CD14-positive monocyte (primary cell): Measurements from ENCODE around the gene SCYL1. TPM values are rescaled to one million over a fixed set of nuclear protein-coding genes. Genes with fewer than 3 reads are reported as not detected.

ENCODE experiments used
- DNase-seq, 3 donors: peaks; one replicate each; pipeline ENCODE4 v3.0.0-alpha.2; 2011 to 2022
- H2AFZ ChIP-seq: 2 replicates; pipeline ENCODE4 v1.6.0; 2012; ENCODE audit warnings: mild to moderate bottlenecking, low read depth, low read length, inconsistent platforms; ENCODE audit not compliant: insufficient read depth, poor library complexity, severe bottlenecking
- H3K27ac ChIP-seq, 2 donors: 1 replicate in 1 of 2; 2 replicates in 1 of 2; pipeline ENCODE4 v1.5.1; 2012 to 2013; ENCODE audit warnings: low read length in 2 of 2, control low read depth in 1 of 2, inconsistent platforms in 1 of 2, low read depth in 1 of 2, mild to moderate bottlenecking in 1 of 2
- H3K27me3 ChIP-seq, 2 donors: one replicate each; pipeline versions ENCODE4 v1.6.0 to v1.6.1; 2011 to 2013; ENCODE audit warnings: low read length in 2 of 2; ENCODE audit not compliant: control insufficient read depth in 2 of 2, insufficient read depth in 2 of 2
- H3K36me3 ChIP-seq, 2 donors: replicated peaks in 1 of 2; 1 replicate in 1 of 2; 2 replicates in 1 of 2; pipeline versions ENCODE4 v1.5.1 to v1.6.1; 2012 to 2013; ENCODE audit warnings: low read length in 2 of 2, control low read depth in 1 of 2, inconsistent platforms in 1 of 2, mild to moderate bottlenecking in 1 of 2; ENCODE audit not compliant: insufficient read depth in 2 of 2, control insufficient read depth in 1 of 2
- H3K4me1 ChIP-seq, 2 donors: 1 replicate in 1 of 2; 2 replicates in 1 of 2; pipeline versions ENCODE4 v1.5.1 to v1.6.1; 2012 to 2013; ENCODE audit warnings: low read length in 2 of 2, control low read depth in 1 of 2, inconsistent platforms in 1 of 2, mild to moderate bottlenecking in 1 of 2, moderate library complexity in 1 of 2; ENCODE audit not compliant: insufficient read depth in 2 of 2, control insufficient read depth in 1 of 2
- H3K4me2 ChIP-seq: replicated peaks from 2 replicates; pipeline ENCODE3; 2012; ENCODE audit warnings: low read length, moderate library complexity, mild to moderate bottlenecking; ENCODE audit not compliant: poor library complexity, severe bottlenecking; ENCODE audit errors: extremely low read depth
- H3K4me3 ChIP-seq, 3 experiments: fragments of 200-600 bp in 1 of 3; sonication (generic) in 1 of 3; replicated peaks in 1 of 3; 1 replicate in 2 of 3; 2 replicates in 1 of 3; pipeline ENCODE4 v1.5.1; 2011 to 2013; ENCODE audit warnings: low read length in 3 of 3, mild to moderate bottlenecking in 3 of 3, control low read depth in 2 of 3, low read depth in 2 of 3, inconsistent platforms in 1 of 3, moderate library complexity in 1 of 3
- H3K79me2 ChIP-seq: 2 replicates; pipeline ENCODE4 v1.6.0; 2012; ENCODE audit warnings: mild to moderate bottlenecking, control low read depth, inconsistent platforms, low read length, moderate library complexity; ENCODE audit not compliant: insufficient read depth
- H3K9ac ChIP-seq: 2 replicates; pipeline ENCODE4 v1.6.0; 2017; ENCODE audit warnings: low read length, mild to moderate bottlenecking; ENCODE audit not compliant: insufficient read depth, poor library complexity, severe bottlenecking
- H3K9me3 ChIP-seq, 2 donors: replicated peaks in 1 of 2; 1 replicate in 1 of 2; 2 replicates in 1 of 2; pipeline versions ENCODE4 v1.5.1 to v1.6.1; 2012 to 2013; ENCODE audit warnings: low read length in 2 of 2, control low read depth in 1 of 2; ENCODE audit not compliant: control insufficient read depth in 1 of 2, insufficient read depth in 1 of 2
- H4K20me1 ChIP-seq: 2 replicates; pipeline ENCODE4 v1.6.0; 2012; ENCODE audit warnings: mild to moderate bottlenecking, low read length, control low read depth, moderate library complexity; ENCODE audit not compliant: insufficient read depth
- H3K27ac Mint-ChIP-seq, 7 donors: one replicate each; pipeline ENCODE4 v1.8.0; 2020; ENCODE audit warnings: mild to moderate bottlenecking in 7 of 7, mixed read lengths in 7 of 7, moderate library complexity in 6 of 7, inconsistent platforms in 2 of 7
- H3K27me3 Mint-ChIP-seq, 3 donors: one replicate each; pipeline ENCODE4 v1.8.0; 2021 to 2022; ENCODE audit warnings: low read depth in 3 of 3, mild to moderate bottlenecking in 3 of 3, mixed read lengths in 3 of 3, moderate library complexity in 3 of 3, inconsistent platforms in 1 of 3
- H3K36me3 Mint-ChIP-seq, 2 donors: one replicate each; pipeline ENCODE4 v1.8.0; 2020; ENCODE audit warnings: mixed read lengths in 2 of 2, inconsistent platforms in 1 of 2, mild to moderate bottlenecking in 1 of 2
- H3K4me1 Mint-ChIP-seq: one replicate; pipeline ENCODE4 v1.8.0; 2020; ENCODE audit warnings: mild to moderate bottlenecking, mixed read lengths
- H3K4me3 Mint-ChIP-seq, 2 donors: one replicate each; pipeline ENCODE4 v1.8.0; 2020; ENCODE audit warnings: mild to moderate bottlenecking in 2 of 2, mixed read lengths in 2 of 2, moderate library complexity in 1 of 2
- H3K9me3 Mint-ChIP-seq, 7 donors: one replicate each; pipeline ENCODE4 v1.8.0; 2020 to 2022; ENCODE audit warnings: mixed read lengths in 7 of 7, mild to moderate bottlenecking in 6 of 7, moderate library complexity in 6 of 7, inconsistent platforms in 2 of 7
- WGBS: methylation state at CpG from one replicate; pipeline ENCODE4 v1.1.5; 2013; ENCODE audit warnings: missing lambda C conversion rate; ENCODE audit not compliant: insufficient coverage; 5-methylcytosine and 5-hydroxymethylcytosine counted together
- intact Hi-C, 2 donors: fragments of 100-400 bp; cut with micrococcal nuclease; formaldehyde crosslinking; loops; one replicate each; pipeline versions ENCODE4 v1.15.0 to v1.15.1; 2023
- polyA plus RNA-seq, 3 donors: library from polyadenylated mRNA; depleted of rRNA in 1 of 3; unstranded in 2 of 3; stranded (reverse) in 1 of 3; fragments of 300-500 nt in 2 of 3; fragments of >200 nt in 1 of 3; fragmentation: Illumina TruSeq in 2 of 3; gene quantifications; 1 replicate in 2 of 3; 2 replicates in 1 of 3; pipeline ENCODE4 v1.2.3, GENCODE V29; 2012 to 2021
- TF ChIP-seq, protein P1 (sequence below): fragments of 200-600 bp; IDR thresholded peaks from one replicate; pipeline ENCODE4 v1.8.0; 2022; ENCODE audit warnings: antibody characterized with exemption, mild to moderate bottlenecking

SCYL1 gene
- polyA plus RNA-seq, 3 donors, result 18.6 to 71.6 (median 29.7) TPM

DNA sequence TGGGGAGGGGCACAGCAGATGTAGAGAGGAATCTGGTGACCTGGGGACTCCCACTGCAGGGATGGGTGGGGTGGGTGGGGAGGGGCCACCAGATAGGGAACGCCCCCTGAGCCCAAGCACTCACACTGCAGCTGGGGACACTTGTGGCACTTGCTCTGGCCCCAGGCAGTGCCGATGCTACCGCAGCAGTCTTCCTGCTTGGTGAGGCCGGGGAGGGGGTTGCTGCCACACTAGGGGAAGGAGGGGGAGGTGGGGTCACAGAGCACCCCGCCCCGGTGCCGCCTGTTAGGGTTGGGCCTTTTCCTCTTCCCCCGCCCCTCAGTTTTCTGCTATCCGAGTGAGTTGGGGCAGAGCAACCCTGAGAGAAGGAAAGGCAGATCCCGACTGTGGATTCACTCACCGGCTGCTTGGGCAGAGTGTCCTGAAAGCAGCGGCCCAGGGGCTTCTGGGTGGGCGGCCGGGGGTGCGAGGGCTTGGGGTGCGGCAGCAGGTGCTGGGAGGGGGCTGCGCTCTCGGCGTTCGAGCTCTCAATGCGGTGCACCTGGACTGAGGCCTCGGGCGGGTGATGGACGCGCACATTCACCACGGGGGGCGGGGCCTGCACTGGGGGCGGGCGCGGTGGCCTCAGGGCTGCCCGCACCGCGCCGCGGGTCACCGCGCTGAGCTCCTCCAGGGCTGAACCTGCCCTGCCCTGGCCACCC, 28.6 kb downstream of the SCYL1 start:
- WGBS, result 55% methylated on average over 31 of the region's 37 CpGs
- Histone ChIP-seq H4K20me1 (no peaks in the 10 kb centered on the region), H3K9me3 (no peaks in the 10 kb centered on the region), H3K4me2 (no peak overlapping the region), H3K4me1 (peaks cover 20 to 51% of the 10 kb centered on the region in 2 donors), H2AFZ (no peak overlapping the region), H3K79me2 (no peaks in the 10 kb centered on the region), H3K4me3 (peak overlapping the region in 1 of 3 experiments; percentile 23), H3K36me3 (no peaks in the 10 kb centered on the region), H3K9ac (no peak overlapping the region), H3K27ac (no peak overlapping the region), H3K27me3 (peaks cover 0 to 10% of the 10 kb centered on the region in 2 donors)
- Mint-ChIP-seq H3K27ac (no peak overlapping the region), H3K9me3 (peaks cover 0 to 2% (median 0%) of the 10 kb centered on the region in 7 donors), H3K4me3 (peak overlapping the region in 1 of 2 donors; percentile 52), H3K4me1 (peaks cover 52% of the 10 kb centered on the region), H3K36me3 (peaks cover 0 to 9% of the 10 kb centered on the region in 2 donors), H3K27me3 (peaks cover 22 to 26% (median 24%) of the 10 kb centered on the region in 3 donors)
- TF ChIP-seq, protein P1, sequence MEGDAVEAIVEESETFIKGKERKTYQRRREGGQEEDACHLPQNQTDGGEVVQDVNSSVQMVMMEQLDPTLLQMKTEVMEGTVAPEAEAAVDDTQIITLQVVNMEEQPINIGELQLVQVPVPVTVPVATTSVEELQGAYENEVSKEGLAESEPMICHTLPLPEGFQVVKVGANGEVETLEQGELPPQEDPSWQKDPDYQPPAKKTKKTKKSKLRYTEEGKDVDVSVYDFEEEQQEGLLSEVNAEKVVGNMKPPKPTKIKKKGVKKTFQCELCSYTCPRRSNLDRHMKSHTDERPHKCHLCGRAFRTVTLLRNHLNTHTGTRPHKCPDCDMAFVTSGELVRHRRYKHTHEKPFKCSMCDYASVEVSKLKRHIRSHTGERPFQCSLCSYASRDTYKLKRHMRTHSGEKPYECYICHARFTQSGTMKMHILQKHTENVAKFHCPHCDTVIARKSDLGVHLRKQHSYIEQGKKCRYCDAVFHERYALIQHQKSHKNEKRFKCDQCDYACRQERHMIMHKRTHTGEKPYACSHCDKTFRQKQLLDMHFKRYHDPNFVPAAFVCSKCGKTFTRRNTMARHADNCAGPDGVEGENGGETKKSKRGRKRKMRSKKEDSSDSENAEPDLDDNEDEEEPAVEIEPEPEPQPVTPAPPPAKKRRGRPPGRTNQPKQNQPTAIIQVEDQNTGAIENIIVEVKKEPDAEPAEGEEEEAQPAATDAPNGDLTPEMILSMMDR, result no peak
- no peak for DNase-seq
- intact Hi-C loops, result no loop called here

DNA sequence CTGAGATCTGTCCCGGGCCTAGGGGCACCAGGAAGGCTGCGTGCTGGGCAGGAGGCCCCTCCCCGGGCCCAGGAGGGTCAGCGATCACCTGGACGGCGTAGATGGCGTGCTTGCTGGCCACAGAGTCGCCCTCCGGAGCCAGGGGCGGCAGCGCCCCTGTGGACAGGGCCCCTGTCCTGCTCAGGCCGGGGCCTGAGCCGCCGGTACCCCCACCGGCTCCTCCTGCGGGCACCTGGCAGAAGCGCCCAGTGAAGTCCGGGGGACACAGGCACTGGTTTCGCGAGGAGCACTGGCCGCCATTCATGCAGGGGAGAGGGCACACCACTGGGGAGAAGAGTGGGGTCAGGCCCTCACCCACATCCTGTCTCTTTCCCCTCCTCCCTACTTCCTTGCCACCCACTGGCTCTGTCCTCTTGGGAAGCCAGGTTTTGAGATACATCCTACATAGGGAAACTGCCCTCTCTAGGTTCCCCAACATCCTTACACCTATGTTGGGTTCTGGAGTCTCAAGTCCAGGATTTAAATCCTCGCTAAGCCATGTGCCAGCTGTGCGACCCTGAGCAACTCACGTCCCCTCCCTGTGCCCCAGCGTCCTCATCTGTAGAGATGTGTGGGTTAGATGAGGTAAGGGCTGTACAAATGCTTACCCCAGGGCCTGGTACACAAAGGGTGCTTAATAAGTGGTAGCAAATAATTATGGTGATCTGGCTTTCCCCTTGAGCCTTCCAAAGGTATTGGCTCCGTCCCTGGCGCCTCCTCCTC, 29.4 kb downstream of the SCYL1 start:
- no peak for DNase-seq
- TF ChIP-seq, protein P1, result no peak
- Histone ChIP-seq H3K4me1 (peaks cover 26 to 59% of the 10 kb centered on the region in 2 donors), H3K4me2 (no peak overlapping the region), H3K27me3 (peaks cover 0 to 17% of the 10 kb centered on the region in 2 donors), H3K9me3 (no peaks in the 10 kb centered on the region), H3K79me2 (no peaks in the 10 kb centered on the region), H3K36me3 (no peaks in the 10 kb centered on the region), H3K4me3 (no peak overlapping the region), H3K9ac (no peak overlapping the region), H3K27ac (no peak overlapping the region), H2AFZ (no peak overlapping the region), H4K20me1 (no peaks in the 10 kb centered on the region)
- peaks cover 52% of the 10 kb centered on the region for H3K4me1 Mint-ChIP-seq
- no peak overlapping the region for H3K4me3 Mint-ChIP-seq
- H3K27ac Mint-ChIP-seq, result peak overlapping the region in 2 of 7 donors; percentile 19 to 42
- WGBS, result 85% methylated on average over 21 of the region's 27 CpGs
- intact Hi-C loops, result no loop called here
- peaks cover 0 to 2% (median 0%) of the 10 kb centered on the region in 7 donors for H3K9me3 Mint-ChIP-seq
- H3K27me3 Mint-ChIP-seq, result peaks cover 17 to 32% (median 26%) of the 10 kb centered on the region in 3 donors
- peaks cover 0 to 9% of the 10 kb centered on the region in 2 donors for H3K36me3 Mint-ChIP-seq
